Lower lobe of right lung (tissue), 2 donors: ENCODE results near the gene ZNRF1. TPM values are rescaled to one million over a fixed set of nuclear protein-coding genes. Genes with fewer than 3 reads are reported as not detected.

Experiments
- ATAC-seq, 2 donors: fragments of 200-7000 bp; cut with Tn5 transposase; one replicate each; pipeline ENCODE4 v1.9.1; 2020 to 2022; ENCODE audit warnings: mild to moderate bottlenecking in 2 of 2, moderate library complexity in 2 of 2
- DNase-seq: peaks from one replicate; pipeline ENCODE4 v3.0.0-alpha.2; 2020
- H3K27ac ChIP-seq: fragments of 200-600 bp; one replicate; pipeline ENCODE4 v1.8.0; 2022
- H3K27me3 ChIP-seq: fragments of 200-600 bp; one replicate; pipeline ENCODE4 v1.8.0; 2022; ENCODE audit warnings: low read depth
- H3K36me3 ChIP-seq: fragments of 200-600 bp; one replicate; pipeline ENCODE4 v1.8.0; 2022; ENCODE audit warnings: mild to moderate bottlenecking
- H3K4me1 ChIP-seq: fragments of 200-600 bp; one replicate; pipeline ENCODE4 v1.8.0; 2022
- H3K4me3 ChIP-seq: fragments of 200-600 bp; one replicate; pipeline ENCODE4 v1.8.0; 2022; ENCODE audit warnings: mild to moderate bottlenecking
- H3K9me3 ChIP-seq: fragments of 200-600 bp; one replicate; pipeline ENCODE4 v1.8.0; 2022
- CTCF ChIP-seq: fragments of 200-600 bp; IDR thresholded peaks from one replicate; pipeline ENCODE4 v1.8.0; 2022; ENCODE audit warnings: antibody characterized with exemption, mild to moderate bottlenecking
- intact Hi-C: fragments of 100-400 bp; cut with DNase I; formaldehyde crosslinking; loops from one replicate; pipeline ENCODE4 v1.11.0; 2022
- total RNA-seq: library from RNA; stranded (reverse); fragmentation: NEBNext Ultra II Directional; extraction: Animal tissue kit (Norgen Biotek cat#: 25700); gene quantifications from one replicate; pipeline ENCODE4 v1.2.1, GENCODE V29; 2021
- donor health status: DM: no; HTN: yes; CAD: no; lungs with severe emphysema.

Gene ZNRF1
- total RNA-seq, 1 donor from 2014 or later: 23.5 TPM

DNA sequence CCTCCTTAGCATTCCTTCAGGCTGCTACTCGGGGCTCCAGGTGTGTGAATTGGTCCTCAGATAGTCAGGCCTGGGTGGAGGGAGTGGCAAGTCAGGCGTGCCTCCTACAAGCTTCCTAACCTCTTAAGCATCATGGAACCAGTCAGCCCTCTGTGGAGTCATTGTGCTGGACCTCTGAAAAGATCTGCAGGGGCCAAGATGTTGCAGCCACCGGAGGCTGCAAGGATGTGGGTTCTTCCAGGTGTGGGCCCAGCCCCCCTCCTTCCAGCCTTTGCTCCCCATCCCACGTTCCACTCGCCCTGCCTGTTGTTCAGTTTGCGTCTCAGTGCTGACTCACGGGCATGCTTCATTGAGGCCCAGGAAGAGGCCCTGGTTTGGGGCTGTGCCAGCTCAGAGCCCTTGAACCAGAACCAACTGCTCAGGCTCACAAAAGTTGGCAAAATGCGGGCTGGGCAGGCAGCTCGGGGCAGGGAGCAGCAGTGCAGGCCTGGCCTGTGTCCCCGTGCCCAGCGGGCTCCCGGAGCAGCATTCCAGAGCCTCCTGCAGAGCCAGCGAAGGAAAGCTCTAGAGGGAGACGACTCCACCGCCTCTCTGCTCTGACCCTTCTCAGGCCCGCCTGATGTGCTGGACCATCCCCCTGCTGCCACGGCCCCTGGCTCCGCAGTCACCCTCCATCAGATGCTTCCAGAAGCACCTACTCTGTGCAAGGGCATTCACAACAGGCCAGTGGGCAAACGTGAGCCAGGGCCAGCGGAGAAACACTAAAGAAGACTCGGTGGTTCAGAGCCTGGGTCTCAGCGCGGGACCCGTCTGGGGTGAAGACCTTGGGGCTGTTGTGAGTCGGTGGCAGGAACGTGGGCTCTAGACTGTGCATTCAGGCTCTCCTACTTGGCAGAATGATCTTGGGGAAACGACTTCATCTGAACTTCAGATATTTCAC is 110.2 kb downstream of the ZNRF1 start:
- H3K27me3 ChIP-seq: no peaks in the 10 kb centered on the region
- peaks cover 83% of the 10 kb centered on the region for H3K4me1 ChIP-seq
- no peaks in the 10 kb centered on the region for H3K36me3 ChIP-seq
- intact Hi-C loops: no loop called here
- no peaks in the 10 kb centered on the region for H3K9me3 ChIP-seq
- peak overlapping the region; percentile 74 for H3K27ac ChIP-seq
- H3K4me3 ChIP-seq: no peak overlapping the region
- DNase-seq: peak; percentile 92
- ATAC-seq: peak; percentile 71 to 80
- no peak for TF ChIP-seq CTCF

- Histone ChIP-seq H3K27ac (peak overlapping the region; percentile 74), H3K9me3 (no peaks in the 10 kb centered on the region), H3K36me3 (no peaks in the 10 kb centered on the region), H3K27me3 (no peaks in the 10 kb centered on the region), H3K4me1 (peaks cover 78% of the 10 kb centered on the region), H3K4me3 (no peak overlapping the region)
- intact Hi-C loops: loop anchor here (5.0 kb wide), 1 partner anchor 112 kb away; the partner anchor contains the start of gene ZNRF1
- ATAC-seq (no peak), DNase-seq (no peak)
- no peak for TF ChIP-seq CTCF
These were observed 111.0 kb downstream of the ZNRF1 start for GRCh38 chr16:75109732-75110243.

DNA sequence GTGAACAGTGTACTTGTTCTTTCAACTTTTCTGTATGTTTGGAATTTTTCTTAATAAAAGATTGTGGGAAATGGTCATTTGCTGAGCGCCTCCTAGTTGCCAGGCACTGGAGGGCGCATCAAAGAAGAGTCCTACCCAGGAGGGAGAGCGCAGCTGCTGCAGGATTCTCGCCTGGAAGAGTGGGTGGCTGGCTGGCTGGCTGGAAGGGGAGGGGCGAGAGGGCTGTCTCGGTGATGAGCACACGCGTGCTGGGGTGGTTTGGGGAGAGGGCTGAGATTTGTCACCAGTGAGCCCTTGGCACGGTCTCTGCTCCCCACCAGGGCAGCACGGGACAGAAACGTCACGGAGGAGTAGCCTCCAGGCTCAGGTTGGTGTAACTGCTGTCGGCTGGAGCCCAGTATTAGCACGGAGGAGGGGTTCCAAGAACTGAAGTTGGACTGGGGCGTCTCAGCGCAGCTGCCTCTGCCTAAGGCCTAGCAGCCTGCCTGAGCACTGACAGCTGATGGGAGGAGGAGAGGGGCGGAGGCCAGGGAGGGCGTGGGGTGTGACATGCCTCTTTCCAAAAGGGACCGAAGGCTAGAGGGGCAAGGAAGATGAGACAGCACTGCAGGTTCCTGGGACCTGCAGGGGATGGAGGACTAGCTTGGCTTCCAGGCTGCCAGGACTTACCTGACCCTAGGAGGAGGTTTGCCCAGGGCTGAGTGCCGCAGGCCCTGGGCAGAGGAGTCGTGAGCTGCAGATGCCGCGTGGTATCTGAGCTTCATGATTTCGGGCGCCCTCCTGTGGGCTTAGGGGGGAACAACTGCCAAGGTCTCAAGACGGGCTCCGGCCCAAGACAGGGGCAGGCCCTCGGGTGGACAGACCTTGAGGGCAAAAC is 112.1 kb downstream of the ZNRF1 start:
- H3K36me3 ChIP-seq: no peaks in the 10 kb centered on the region
- H3K27me3 ChIP-seq: no peaks in the 10 kb centered on the region
- intact Hi-C loops: loop anchor here (5.0 kb wide), 1 partner anchor 114 kb away; the partner anchor contains the start of gene ZNRF1
- peak; percentile 91 for DNase-seq
- H3K27ac ChIP-seq: peak overlapping the region; percentile 74
- TF ChIP-seq CTCF: peak; percentile 93
- H3K4me3 ChIP-seq: peak overlapping the region; percentile 24
- H3K4me1 ChIP-seq: peaks cover 75% of the 10 kb centered on the region
- peak; percentile 84 to 87 for ATAC-seq
- H3K9me3 ChIP-seq: no peaks in the 10 kb centered on the region

DNA sequence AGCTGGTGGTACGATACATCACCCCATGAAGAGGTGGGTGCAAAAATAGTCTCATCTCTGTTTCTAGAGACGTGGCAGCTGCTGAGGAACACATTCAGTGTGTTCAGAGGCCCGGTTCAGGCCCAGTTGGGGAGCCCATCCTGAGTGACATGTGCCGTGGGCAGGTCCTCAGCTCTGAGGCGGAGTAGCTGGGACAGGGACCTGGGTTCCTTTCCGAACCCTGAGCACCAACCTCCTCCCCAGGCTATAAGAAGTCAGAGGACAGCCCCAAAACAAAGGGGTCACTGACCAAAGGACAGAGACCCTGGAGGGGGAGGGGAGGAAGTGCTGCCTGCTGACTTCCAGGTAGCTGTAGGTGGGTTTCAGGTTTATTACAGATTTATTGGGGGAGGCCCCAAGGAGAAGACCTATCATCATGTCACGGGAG is 112.7 kb downstream of the ZNRF1 start:
- ATAC-seq: peak in 1 of 2 donors; percentile 1
- peak overlapping the region; percentile 24 for H3K4me3 ChIP-seq
- peak; percentile 19 for TF ChIP-seq CTCF
- peaks cover 75% of the 10 kb centered on the region for H3K4me1 ChIP-seq
- H3K27me3 ChIP-seq: no peaks in the 10 kb centered on the region
- H3K9me3 ChIP-seq: no peaks in the 10 kb centered on the region
- no peaks in the 10 kb centered on the region for H3K36me3 ChIP-seq
- H3K27ac ChIP-seq: peak overlapping the region; percentile 74
- DNase-seq: no peak
- intact Hi-C loops: loop anchor here (5.0 kb wide), 1 partner anchor 114 kb away; the partner anchor contains the start of gene ZNRF1
